HG03159 (cell line): ENCODE results near the gene ACADSB.

ENCODE experiments used
- ATAC-seq: cut with Tn5 transposase; IDR thresholded peaks from one replicate; pipeline ENCODE4 v1.9.1; 2021; ENCODE audit warnings: mild to moderate bottlenecking, moderate library complexity; ENCODE audit not compliant: unreplicated experiment

Gene ACADSB

GRCh38 chr10:123001370-123001769 is 7.4 kb upstream of the ACADSB start:
- ATAC-seq = no peak

- no peak for ATAC-seq
These were observed 4.5 kb upstream of the ACADSB start for GRCh38 chr10:123004298-123004697.

- ATAC-seq = peak; percentile 35
These were observed 1.1 kb upstream of the ACADSB start for GRCh38 chr10:123007558-123008354.

GRCh38 chr10:123009105-123009820 is 457 bp downstream of the ACADSB start:
- ATAC-seq = peak; percentile 2

- no peak for ATAC-seq
These were observed 3.2 kb downstream of the ACADSB start for GRCh38 chr10:123011987-123012386.

- ATAC-seq = no peak
These were observed 4.9 kb downstream of the ACADSB start for GRCh38 chr10:123013456-123014419.

- ATAC-seq = no peak
These were observed 6.0 kb downstream of the ACADSB start for GRCh38 chr10:123014772-123015171.

- ATAC-seq = no peak
These were observed 7.4 kb downstream of the ACADSB start for GRCh38 chr10:123016228-123016627.

GRCh38 chr10:123017421-123018165 is 8.8 kb downstream of the ACADSB start:
- ATAC-seq = no peak

- no peak for ATAC-seq
These were observed 9.7 kb downstream of the ACADSB start for GRCh38 chr10:123018531-123018930.

GRCh38 chr10:123019264-123019663 is 10.5 kb downstream of the ACADSB start:
- ATAC-seq = no peak

GRCh38 chr10:123019941-123020703 is 11.3 kb downstream of the ACADSB start:
- no peak for ATAC-seq

GRCh38 chr10:123021517-123021916 is 12.7 kb downstream of the ACADSB start:
- no peak for ATAC-seq

- ATAC-seq = no peak
These were observed 15.7 kb downstream of the ACADSB start for GRCh38 chr10:123024540-123024939.

- no peak for ATAC-seq
These were observed 17.5 kb downstream of the ACADSB start for GRCh38 chr10:123026302-123026701.

GRCh38 chr10:123027861-123028260 is 19.1 kb downstream of the ACADSB start:
- ATAC-seq = no peak

GRCh38 chr10:123031124-123031523 is 22.3 kb downstream of the ACADSB start:
- ATAC-seq = no peak

GRCh38 chr10:123034332-123034731 is 25.5 kb downstream of the ACADSB start:
- ATAC-seq = no peak

GRCh38 chr10:123035467-123036086 is 26.8 kb downstream of the ACADSB start:
- no peak for ATAC-seq
